Muscle of arm (tissue), 12 donors: ENCODE measurements around the gene CEP295NL. TPM values are rescaled to one million over a fixed set of nuclear protein-coding genes. Genes with fewer than 3 reads are reported as not detected.
"Not testable (repeated sequence)": the region's sequence is repeated elsewhere in the genome, so short reads cannot be mapped to it uniquely, and the experiment has no call there.

ENCODE experiments used
- DNase-seq: peaks from one replicate; pipeline ENCODE4 v3.0.0-alpha.2; 2013
- polyA plus RNA-seq, 12 donors: library from polyadenylated mRNA; unstranded; fragments of 120-200 nt; gene quantifications; one replicate each; pipeline ENCODE4 v1.2.1, GENCODE V29; 2013; ENCODE audit not compliant: insufficient read length in 12 of 12

Gene CEP295NL
- polyA plus RNA-seq, 12 donors: 0.09 to 0.65 (median 0.35) TPM; not detected in 4

GRCh38 chr17:78888941-78889518, 14.0 kb downstream of the CEP295NL start:
- no peak for DNase-seq

- no peak for DNase-seq
These were observed 16.0 kb downstream of the CEP295NL start for GRCh38 chr17:78886954-78887353.

- DNase-seq: no peak
These were observed 17.0 kb downstream of the CEP295NL start for GRCh38 chr17:78885956-78886355.

- no peak for DNase-seq
These were observed 17.9 kb downstream of the CEP295NL start for GRCh38 chr17:78884876-78885667.

- peak; percentile 50 for DNase-seq
These were observed 18.7 kb downstream of the CEP295NL start for GRCh38 chr17:78884148-78884825.

GRCh38 chr17:78883533-78884131, 19.4 kb downstream of the CEP295NL start:
- peak; percentile 89 for DNase-seq

GRCh38 chr17:78883089-78883532, 19.9 kb downstream of the CEP295NL start:
- peak; percentile 72 for DNase-seq

GRCh38 chr17:78882540-78883088, 20.4 kb downstream of the CEP295NL start:
- DNase-seq: no peak

- DNase-seq: peak; percentile 91
These were observed 23.3 kb downstream of the CEP295NL start for GRCh38 chr17:78879635-78880186.

GRCh38 chr17:78878871-78879527, 24.0 kb downstream of the CEP295NL start:
- peak; percentile 43 for DNase-seq

GRCh38 chr17:78878261-78878660, 24.7 kb downstream of the CEP295NL start:
- no peak for DNase-seq

GRCh38 chr17:78876954-78877517, 26.0 kb downstream of the CEP295NL start:
- DNase-seq: not testable (repeated sequence)

- no peak for DNase-seq
These were observed 26.9 kb downstream of the CEP295NL start for GRCh38 chr17:78876094-78876597.

GRCh38 chr17:78875363-78876093, 27.5 kb downstream of the CEP295NL start:
- DNase-seq: no peak

- peak; percentile 51 for DNase-seq
These were observed 29.3 kb downstream of the CEP295NL start for GRCh38 chr17:78873519-78874340.

- no peak for DNase-seq
These were observed 30.5 kb downstream of the CEP295NL start for GRCh38 chr17:78872486-78872885.

GRCh38 chr17:78870621-78871020, 32.4 kb downstream of the CEP295NL start:
- no peak for DNase-seq

- DNase-seq: no peak
These were observed 34.6 kb downstream of the CEP295NL start for GRCh38 chr17:78868391-78868790.

GRCh38 chr17:78867046-78867445, 36.0 kb downstream of the CEP295NL start:
- DNase-seq: not testable (repeated sequence)
